ENCODE measurements around the gene LUZP1.

LUZP1 gene

GRCh38 chr1:23114424-23115079 lies 54.1 kb downstream of the LUZP1 start:
- DNase-seq: no peak

- DNase-seq: no peak
Measured at GRCh38 chr1:23111600-23112535, 56.8 kb downstream of the LUZP1 start.

GRCh38 chr1:23110391-23110790 lies 58.3 kb downstream of the LUZP1 start:
- DNase-seq: no peak

- no peak for DNase-seq
Measured at GRCh38 chr1:23108918-23109533, 59.6 kb downstream of the LUZP1 start.

GRCh38 chr1:23103001-23103889 lies 65.4 kb downstream of the LUZP1 start:
- DNase-seq: no peak

- DNase-seq: no peak
Measured at GRCh38 chr1:23102289-23102688, 66.4 kb downstream of the LUZP1 start.

GRCh38 chr1:23101887-23102286 lies 66.8 kb downstream of the LUZP1 start:
- DNase-seq: no peak

- no peak for DNase-seq
Measured at GRCh38 chr1:23101101-23101827, 67.4 kb downstream of the LUZP1 start.

GRCh38 chr1:23100074-23100748 lies 68.4 kb downstream of the LUZP1 start:
- DNase-seq: no peak

- DNase-seq: no peak
Measured at GRCh38 chr1:23099171-23099536, 69.5 kb downstream of the LUZP1 start.

GRCh38 chr1:23098463-23099170 lies 70.0 kb downstream of the LUZP1 start:
- peak; percentile 79 for DNase-seq

- DNase-seq: no peak
Measured at GRCh38 chr1:23097316-23097715, 71.3 kb downstream of the LUZP1 start.

GRCh38 chr1:23092447-23092846 lies 76.2 kb downstream of the LUZP1 start:
- DNase-seq: no peak

GRCh38 chr1:23091545-23091944 lies 77.1 kb downstream of the LUZP1 start:
- no peak for DNase-seq

GRCh38 chr1:23090056-23090455 lies 78.6 kb downstream of the LUZP1 start:
- DNase-seq: no peak

GRCh38 chr1:23088027-23088426 lies 80.6 kb downstream of the LUZP1 start:
- DNase-seq: no peak

GRCh38 chr1:23085696-23086095 lies 83.0 kb downstream of the LUZP1 start:
- no peak for DNase-seq

GRCh38 chr1:23084880-23085279 lies 83.8 kb downstream of the LUZP1 start:
- DNase-seq: no peak

- DNase-seq: no peak
Measured at GRCh38 chr1:23083714-23084480, 84.8 kb downstream of the LUZP1 start.

- no peak for DNase-seq
Measured at GRCh38 chr1:23081376-23081775, 87.3 kb downstream of the LUZP1 start.
